Measurements from ENCODE around the gene EPSTI1.

Gene EPSTI1

DNA sequence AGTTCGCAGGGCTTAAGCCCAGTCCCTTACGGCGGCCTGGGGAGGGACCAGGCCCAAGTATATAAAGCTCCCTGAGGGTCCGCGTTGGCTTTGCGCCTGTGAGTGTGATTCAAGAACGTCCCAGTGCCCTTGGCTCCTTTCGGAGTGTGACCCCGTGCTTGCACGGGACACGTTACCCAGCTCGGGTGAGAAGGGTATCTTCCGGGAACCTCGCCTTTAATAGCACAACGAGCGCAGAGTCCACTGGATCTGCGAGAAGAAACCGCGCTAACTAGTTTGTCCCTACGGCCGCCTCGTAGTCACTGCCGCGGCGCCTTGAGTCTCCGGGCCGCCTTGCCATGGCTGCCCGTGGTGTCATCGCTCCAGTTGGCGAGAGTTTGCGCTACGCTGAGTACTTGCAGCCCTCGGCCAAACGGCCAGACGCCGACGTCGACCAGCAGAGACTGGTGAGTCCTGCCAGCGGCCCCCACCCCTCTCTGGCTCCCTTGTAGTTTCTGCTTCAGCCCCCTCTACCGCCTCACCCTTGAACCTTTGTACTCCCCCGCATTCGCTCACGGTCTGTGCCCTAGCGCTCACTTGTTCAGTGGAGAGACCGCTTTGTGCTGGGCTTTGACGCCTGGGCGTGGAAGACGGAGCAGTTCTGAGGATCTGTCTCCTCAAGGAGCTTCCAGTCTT lies 31.4 kb upstream of the EPSTI1 start, which contains the start of gene DNAJC15:
Gene DNAJC15 (plus strand): TSS at position 298 of the 675 bp plus-strand sequence. CDS start 41 bp downstream, at position 339.
- TF ChIP-seq OSR1 (CRISPR knock-in tag; IDR thresholded peaks at IDR 0.05), result no peak
- peak; percentile 45; the same call in 1 of the 2 replicates for TF ChIP-seq ZFP3 (CRISPR knock-in tag; IDR thresholded peaks at IDR 0.05)
- peak; percentile 87 for ATAC-seq

DNA sequence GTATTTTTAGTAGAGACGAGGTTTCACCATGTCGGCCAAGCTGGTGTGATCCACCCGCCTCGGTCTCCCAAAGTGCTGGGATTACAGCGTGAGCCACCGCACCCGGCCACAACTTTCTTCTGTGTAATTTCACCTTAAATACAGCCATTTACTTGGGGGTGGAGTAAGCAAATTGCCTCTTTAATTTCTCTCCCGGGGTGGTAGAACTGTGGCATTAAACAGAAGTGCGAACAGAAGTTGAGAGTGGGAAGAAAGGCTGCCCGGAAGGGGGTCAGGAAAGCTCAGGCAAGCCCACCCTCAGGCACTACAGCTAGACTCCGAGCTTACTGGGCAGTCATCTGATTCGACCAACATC lies 30.9 kb upstream of the EPSTI1 start:
- TF ChIP-seq ESRRG (CRISPR knock-in tag; IDR thresholded peaks at IDR 0.05) (no peak), CSDC2 (CRISPR knock-in tag; IDR thresholded peaks at IDR 0.05) (no peak), ZNF70 (CRISPR knock-in tag; IDR thresholded peaks at IDR 0.05) (no peak), TOX (CRISPR knock-in tag; IDR thresholded peaks at IDR 0.05; ENCODE audit: borderline replicate concordance) (no peak), TSHZ2 (CRISPR knock-in tag; IDR thresholded peaks at IDR 0.05) (no peak), ZFP30 (CRISPR knock-in tag; IDR thresholded peaks at IDR 0.05) (no peak), RARB (CRISPR knock-in tag; IDR thresholded peaks at IDR 0.05) (no peak), OSR1 (CRISPR knock-in tag; IDR thresholded peaks at IDR 0.05) (no peak), GLIS3 (CRISPR knock-in tag; IDR thresholded peaks at IDR 0.05) (no peak), ZNF565 (CRISPR knock-in tag; conservative IDR thresholded peaks at IDR 0.05; ENCODE audit: low read depth) (no peak), ZFP3 (CRISPR knock-in tag; IDR thresholded peaks at IDR 0.05) (no peak), CSRNP3 (CRISPR knock-in tag; IDR thresholded peaks at IDR 0.05) (no peak), ZNF8 (CRISPR knock-in tag; IDR thresholded peaks at IDR 0.05) (no peak), PPARA (CRISPR knock-in tag; IDR thresholded peaks at IDR 0.05; ENCODE audit: borderline replicate concordance) (no peak), ZC3H10 (CRISPR knock-in tag; IDR thresholded peaks at IDR 0.05) (no peak), ARNTL (CRISPR knock-in tag; IDR thresholded peaks at IDR 0.05; ENCODE audit: borderline replicate concordance, low read depth) (no peak)
- TF ChIP-seq, protein P1, sequence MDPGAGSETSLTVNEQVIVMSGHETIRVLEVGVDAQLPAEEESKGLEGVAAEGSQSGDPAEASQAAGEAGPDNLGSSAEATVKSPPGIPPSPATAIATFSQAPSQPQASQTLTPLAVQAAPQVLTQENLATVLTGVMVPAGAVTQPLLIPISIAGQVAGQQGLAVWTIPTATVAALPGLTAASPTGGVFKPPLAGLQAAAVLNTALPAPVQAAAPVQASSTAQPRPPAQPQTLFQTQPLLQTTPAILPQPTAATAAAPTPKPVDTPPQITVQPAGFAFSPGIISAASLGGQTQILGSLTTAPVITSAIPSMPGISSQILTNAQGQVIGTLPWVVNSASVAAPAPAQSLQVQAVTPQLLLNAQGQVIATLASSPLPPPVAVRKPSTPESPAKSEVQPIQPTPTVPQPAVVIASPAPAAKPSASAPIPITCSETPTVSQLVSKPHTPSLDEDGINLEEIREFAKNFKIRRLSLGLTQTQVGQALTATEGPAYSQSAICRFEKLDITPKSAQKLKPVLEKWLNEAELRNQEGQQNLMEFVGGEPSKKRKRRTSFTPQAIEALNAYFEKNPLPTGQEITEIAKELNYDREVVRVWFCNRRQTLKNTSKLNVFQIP (CRISPR knock-in tag; IDR thresholded peaks at IDR 0.05; ENCODE audit: borderline replicate concordance, low read depth), result no peak
- TF ChIP-seq, protein P2, sequence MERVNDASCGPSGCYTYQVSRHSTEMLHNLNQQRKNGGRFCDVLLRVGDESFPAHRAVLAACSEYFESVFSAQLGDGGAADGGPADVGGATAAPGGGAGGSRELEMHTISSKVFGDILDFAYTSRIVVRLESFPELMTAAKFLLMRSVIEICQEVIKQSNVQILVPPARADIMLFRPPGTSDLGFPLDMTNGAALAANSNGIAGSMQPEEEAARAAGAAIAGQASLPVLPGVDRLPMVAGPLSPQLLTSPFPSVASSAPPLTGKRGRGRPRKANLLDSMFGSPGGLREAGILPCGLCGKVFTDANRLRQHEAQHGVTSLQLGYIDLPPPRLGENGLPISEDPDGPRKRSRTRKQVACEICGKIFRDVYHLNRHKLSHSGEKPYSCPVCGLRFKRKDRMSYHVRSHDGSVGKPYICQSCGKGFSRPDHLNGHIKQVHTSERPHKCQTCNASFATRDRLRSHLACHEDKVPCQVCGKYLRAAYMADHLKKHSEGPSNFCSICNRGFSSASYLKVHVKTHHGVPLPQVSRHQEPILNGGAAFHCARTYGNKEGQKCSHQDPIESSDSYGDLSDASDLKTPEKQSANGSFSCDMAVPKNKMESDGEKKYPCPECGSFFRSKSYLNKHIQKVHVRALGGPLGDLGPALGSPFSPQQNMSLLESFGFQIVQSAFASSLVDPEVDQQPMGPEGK (CRISPR knock-in tag; IDR thresholded peaks at IDR 0.05; ENCODE audit: borderline replicate concordance), result no peak
- ATAC-seq, result no peak

GRCh38 chr13:43021926-43022670 lies 30.1 kb upstream of the EPSTI1 start:
- TF ChIP-seq ISL1 (CRISPR knock-in tag; IDR thresholded peaks at IDR 0.05), result peak; percentile 12; the same call in 1 of the 2 replicates
- no peak for TF ChIP-seq ZFP3 (CRISPR knock-in tag; IDR thresholded peaks at IDR 0.05)
- no peak for ATAC-seq

- no peak for ATAC-seq
- TF ChIP-seq, protein P2 (CRISPR knock-in tag; IDR thresholded peaks at IDR 0.05; ENCODE audit: borderline replicate concordance), result no peak
- TF ChIP-seq ISL1 (CRISPR knock-in tag; IDR thresholded peaks at IDR 0.05) (no peak), ZNF565 (CRISPR knock-in tag; conservative IDR thresholded peaks at IDR 0.05; ENCODE audit: low read depth) (no peak), CSRNP3 (CRISPR knock-in tag; IDR thresholded peaks at IDR 0.05) (no peak), BACH2 (CRISPR knock-in tag; IDR thresholded peaks at IDR 0.05; ENCODE audit: borderline replicate concordance) (no peak), ARNTL (CRISPR knock-in tag; IDR thresholded peaks at IDR 0.05; ENCODE audit: borderline replicate concordance, low read depth) (no peak), ZNF70 (CRISPR knock-in tag; IDR thresholded peaks at IDR 0.05) (no peak), OSR1 (CRISPR knock-in tag; IDR thresholded peaks at IDR 0.05) (no peak), ZC3H10 (CRISPR knock-in tag; IDR thresholded peaks at IDR 0.05) (no peak), CSDC2 (CRISPR knock-in tag; IDR thresholded peaks at IDR 0.05) (no peak), ZNF8 (CRISPR knock-in tag; IDR thresholded peaks at IDR 0.05) (no peak), ZFP30 (CRISPR knock-in tag; IDR thresholded peaks at IDR 0.05) (no peak), ESRRG (CRISPR knock-in tag; IDR thresholded peaks at IDR 0.05) (no peak)
- TF ChIP-seq, protein P1 (CRISPR knock-in tag; IDR thresholded peaks at IDR 0.05; ENCODE audit: borderline replicate concordance, low read depth), result no peak
Measured at GRCh38 chr13:43020794-43021193, 28.8 kb upstream of the EPSTI1 start.

Data from SK-N-SH treated with all-trans-retinoic acid at 6 μM for 48 hours (cell line).